ENCODE measurements around the gene CAMK2D. TPM values are rescaled to one million over a fixed set of nuclear protein-coding genes. Genes with fewer than 3 reads are reported as not detected.

CAMK2D gene
- total and polyA plus RNA-seq, 2 experiments from 2014 or later, result 4.9 to 14.6 TPM

DNA sequence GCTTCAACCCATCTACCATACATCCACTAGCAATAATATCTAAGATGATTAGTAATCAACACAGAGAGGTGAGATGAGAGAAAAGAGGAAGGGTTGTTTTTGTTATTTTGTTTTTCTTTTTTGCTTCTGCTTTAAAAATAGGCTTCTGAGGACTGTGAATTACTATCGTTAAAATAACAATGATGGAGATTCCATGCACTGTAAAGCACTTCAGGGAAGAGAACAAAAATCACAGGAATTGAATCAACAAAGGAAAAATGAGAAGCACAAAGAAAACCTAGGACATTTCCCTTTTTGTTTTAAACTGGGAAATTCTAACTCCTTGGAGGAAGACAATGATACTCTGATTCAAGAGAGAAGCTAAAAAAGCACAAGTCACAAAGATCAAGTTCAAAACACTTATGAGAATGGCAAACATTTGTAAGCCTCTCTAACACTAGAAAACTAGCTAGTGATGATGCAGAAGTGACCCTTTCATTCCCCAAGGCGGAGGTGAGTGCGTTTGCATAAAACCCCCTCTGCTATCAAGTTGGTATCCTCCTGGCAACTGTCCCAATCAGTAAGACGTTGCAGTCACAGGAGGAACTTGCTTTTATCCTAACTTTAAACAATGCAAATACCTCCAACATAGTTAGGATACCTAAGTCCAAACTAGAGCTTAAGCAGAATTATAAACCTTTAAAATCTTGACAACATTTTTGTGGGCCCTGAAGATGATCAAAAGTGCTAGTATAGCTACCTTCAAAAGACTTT lies 308.5 kb downstream of the CAMK2D start:
- Histone ChIP-seq H3K27ac (ENCODE audit: low read depth) (peak overlapping the region; percentile 70), H3K27me3 (ENCODE audit: insufficient read depth) (no peaks in the 10 kb centered on the region), H4K20me1 (replicated peaks; ENCODE audit: insufficient read depth) (no peaks in the 10 kb centered on the region), H2AFZ (no peak overlapping the region), H3K4me1 (ENCODE audit: insufficient read depth) (peaks cover 40% of the 10 kb centered on the region), H3K4me2 (peak overlapping the region; percentile 6), H3K4me3 (peak overlapping the region; percentile 16), H3K79me2 (replicated peaks; ENCODE audit: insufficient read depth) (no peaks in the 10 kb centered on the region), H3F3A (replicated peaks; ENCODE audit: low read depth) (no peaks in the 10 kb centered on the region), H3K36me3 (ENCODE audit: insufficient read depth) (no peaks in the 10 kb centered on the region), H3K9me2 (ENCODE audit: insufficient read depth) (no peaks in the 10 kb centered on the region)
- Mint-ChIP-seq H3K4me3 (peak overlapping the region; percentile 52), H3K27ac (peak overlapping the region; percentile 91), H3K36me3 (ENCODE audit: low read depth) (no peaks in the 10 kb centered on the region), H3K27me3 (ENCODE audit: insufficient read depth, low read depth, poor library complexity) (no peaks in the 10 kb centered on the region), H3K9me3 (no peaks in the 10 kb centered on the region), H3K4me1 (peaks cover 43% of the 10 kb centered on the region)
- DNase-seq (ENCODE audit: low spot score) (peak; percentile 92), ATAC-seq (peak; percentile 93)
- TF ChIP-seq NANOG (IDR thresholded peaks at IDR 0.05; ENCODE audit: borderline replicate concordance) (peak; percentile 79), STAT1 (IDR thresholded peaks at IDR 0.05; ENCODE audit: unreplicated experiment) (no peak), ZNF114 (CRISPR knock-in tag; IDR thresholded peaks at IDR 0.05) (no peak), EZH2phosphoT487 (IDR thresholded peaks at IDR 0.05; ENCODE audit: unreplicated experiment) (no peak), CREB1 (CRISPR knock-in tag; IDR thresholded peaks at IDR 0.05; ENCODE audit: low read depth) (peak; percentile 68), POLR2AphosphoS5 (IDR thresholded peaks at IDR 0.05; ENCODE audit: low read depth) (no peak), JUNB (IDR thresholded peaks at IDR 0.05; ENCODE audit: unreplicated experiment) (no peak), EZH2 (IDR thresholded peaks at IDR 0.05; ENCODE audit: low read depth, unreplicated experiment) (no peak), ETS1 (IDR thresholded peaks at IDR 0.05) (no peak), CTCF (conservative IDR thresholded peaks at IDR 0.05; ENCODE audit: low read depth in 2 of 2) (no peak), ZNF331 (CRISPR knock-in tag; IDR thresholded peaks at IDR 0.05; ENCODE audit: low read depth) (no peak)
- TF ChIP-seq, protein P1, sequence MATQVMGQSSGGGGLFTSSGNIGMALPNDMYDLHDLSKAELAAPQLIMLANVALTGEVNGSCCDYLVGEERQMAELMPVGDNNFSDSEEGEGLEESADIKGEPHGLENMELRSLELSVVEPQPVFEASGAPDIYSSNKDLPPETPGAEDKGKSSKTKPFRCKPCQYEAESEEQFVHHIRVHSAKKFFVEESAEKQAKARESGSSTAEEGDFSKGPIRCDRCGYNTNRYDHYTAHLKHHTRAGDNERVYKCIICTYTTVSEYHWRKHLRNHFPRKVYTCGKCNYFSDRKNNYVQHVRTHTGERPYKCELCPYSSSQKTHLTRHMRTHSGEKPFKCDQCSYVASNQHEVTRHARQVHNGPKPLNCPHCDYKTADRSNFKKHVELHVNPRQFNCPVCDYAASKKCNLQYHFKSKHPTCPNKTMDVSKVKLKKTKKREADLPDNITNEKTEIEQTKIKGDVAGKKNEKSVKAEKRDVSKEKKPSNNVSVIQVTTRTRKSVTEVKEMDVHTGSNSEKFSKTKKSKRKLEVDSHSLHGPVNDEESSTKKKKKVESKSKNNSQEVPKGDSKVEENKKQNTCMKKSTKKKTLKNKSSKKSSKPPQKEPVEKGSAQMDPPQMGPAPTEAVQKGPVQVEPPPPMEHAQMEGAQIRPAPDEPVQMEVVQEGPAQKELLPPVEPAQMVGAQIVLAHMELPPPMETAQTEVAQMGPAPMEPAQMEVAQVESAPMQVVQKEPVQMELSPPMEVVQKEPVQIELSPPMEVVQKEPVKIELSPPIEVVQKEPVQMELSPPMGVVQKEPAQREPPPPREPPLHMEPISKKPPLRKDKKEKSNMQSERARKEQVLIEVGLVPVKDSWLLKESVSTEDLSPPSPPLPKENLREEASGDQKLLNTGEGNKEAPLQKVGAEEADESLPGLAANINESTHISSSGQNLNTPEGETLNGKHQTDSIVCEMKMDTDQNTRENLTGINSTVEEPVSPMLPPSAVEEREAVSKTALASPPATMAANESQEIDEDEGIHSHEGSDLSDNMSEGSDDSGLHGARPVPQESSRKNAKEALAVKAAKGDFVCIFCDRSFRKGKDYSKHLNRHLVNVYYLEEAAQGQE (IDR thresholded peaks at IDR 0.05; ENCODE audit: unreplicated experiment), result no peak
- TF ChIP-seq, protein P2, sequence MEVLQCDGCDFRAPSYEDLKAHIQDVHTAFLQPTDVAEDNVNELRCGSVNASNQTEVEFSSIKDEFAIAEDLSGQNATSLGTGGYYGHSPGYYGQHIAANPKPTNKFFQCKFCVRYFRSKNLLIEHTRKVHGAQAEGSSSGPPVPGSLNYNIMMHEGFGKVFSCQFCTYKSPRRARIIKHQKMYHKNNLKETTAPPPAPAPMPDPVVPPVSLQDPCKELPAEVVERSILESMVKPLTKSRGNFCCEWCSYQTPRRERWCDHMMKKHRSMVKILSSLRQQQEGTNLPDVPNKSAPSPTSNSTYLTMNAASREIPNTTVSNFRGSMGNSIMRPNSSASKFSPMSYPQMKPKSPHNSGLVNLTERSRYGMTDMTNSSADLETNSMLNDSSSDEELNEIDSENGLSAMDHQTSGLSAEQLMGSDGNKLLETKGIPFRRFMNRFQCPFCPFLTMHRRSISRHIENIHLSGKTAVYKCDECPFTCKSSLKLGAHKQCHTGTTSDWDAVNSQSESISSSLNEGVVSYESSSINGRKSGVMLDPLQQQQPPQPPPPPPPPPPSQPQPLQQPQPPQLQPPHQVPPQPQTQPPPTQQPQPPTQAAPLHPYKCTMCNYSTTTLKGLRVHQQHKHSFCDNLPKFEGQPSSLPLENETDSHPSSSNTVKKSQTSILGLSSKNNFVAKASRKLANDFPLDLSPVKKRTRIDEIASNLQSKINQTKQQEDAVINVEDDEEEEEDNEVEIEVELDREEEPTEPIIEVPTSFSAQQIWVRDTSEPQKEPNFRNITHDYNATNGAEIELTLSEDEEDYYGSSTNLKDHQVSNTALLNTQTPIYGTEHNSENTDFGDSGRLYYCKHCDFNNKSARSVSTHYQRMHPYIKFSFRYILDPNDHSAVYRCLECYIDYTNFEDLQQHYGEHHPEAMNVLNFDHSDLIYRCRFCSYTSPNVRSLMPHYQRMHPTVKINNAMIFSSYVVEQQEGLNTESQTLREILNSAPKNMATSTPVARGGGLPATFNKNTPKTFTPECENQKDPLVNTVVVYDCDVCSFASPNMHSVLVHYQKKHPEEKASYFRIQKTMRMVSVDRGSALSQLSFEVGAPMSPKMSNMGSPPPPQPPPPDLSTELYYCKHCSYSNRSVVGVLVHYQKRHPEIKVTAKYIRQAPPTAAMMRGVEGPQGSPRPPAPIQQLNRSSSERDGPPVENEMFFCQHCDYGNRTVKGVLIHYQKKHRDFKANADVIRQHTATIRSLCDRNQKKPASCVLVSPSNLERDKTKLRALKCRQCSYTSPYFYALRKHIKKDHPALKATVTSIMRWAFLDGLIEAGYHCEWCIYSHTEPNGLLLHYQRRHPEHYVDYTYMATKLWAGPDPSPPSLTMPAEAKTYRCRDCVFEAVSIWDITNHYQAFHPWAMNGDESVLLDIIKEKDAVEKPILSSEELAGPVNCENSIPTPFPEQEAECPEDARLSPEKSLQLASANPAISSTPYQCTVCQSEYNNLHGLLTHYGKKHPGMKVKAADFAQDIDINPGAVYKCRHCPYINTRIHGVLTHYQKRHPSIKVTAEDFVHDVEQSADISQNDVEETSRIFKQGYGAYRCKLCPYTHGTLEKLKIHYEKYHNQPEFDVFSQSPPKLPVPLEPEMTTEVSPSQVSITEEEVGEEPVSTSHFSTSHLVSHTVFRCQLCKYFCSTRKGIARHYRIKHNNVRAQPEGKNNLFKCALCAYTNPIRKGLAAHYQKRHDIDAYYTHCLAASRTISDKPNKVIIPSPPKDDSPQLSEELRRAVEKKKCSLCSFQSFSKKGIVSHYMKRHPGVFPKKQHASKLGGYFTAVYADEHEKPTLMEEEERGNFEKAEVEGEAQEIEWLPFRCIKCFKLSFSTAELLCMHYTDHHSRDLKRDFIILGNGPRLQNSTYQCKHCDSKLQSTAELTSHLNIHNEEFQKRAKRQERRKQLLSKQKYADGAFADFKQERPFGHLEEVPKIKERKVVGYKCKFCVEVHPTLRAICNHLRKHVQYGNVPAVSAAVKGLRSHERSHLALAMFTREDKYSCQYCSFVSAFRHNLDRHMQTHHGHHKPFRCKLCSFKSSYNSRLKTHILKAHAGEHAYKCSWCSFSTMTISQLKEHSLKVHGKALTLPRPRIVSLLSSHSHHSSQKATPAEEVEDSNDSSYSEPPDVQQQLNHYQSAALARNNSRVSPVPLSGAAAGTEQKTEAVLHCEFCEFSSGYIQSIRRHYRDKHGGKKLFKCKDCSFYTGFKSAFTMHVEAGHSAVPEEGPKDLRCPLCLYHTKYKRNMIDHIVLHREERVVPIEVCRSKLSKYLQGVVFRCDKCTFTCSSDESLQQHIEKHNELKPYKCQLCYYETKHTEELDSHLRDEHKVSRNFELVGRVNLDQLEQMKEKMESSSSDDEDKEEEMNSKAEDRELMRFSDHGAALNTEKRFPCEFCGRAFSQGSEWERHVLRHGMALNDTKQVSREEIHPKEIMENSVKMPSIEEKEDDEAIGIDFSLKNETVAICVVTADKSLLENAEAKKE (CRISPR knock-in tag; IDR thresholded peaks at IDR 0.05), result no peak
